Naive thymus-derived CD8-positive, alpha-beta T cell (primary cell): ENCODE measurements around the gene CDC37. TPM values are rescaled to one million over a fixed set of nuclear protein-coding genes. Genes with fewer than 3 reads are reported as not detected.
A peak's percentile ranks its signal among the peaks of the same experiment; 100 is the strongest.
"Not testable (repeated sequence)": the region's sequence is repeated elsewhere in the genome, so short reads cannot be mapped to it uniquely, and the experiment has no call there.

Experiments used
- ATAC-seq, 2 donors: fragments of 150-1000 bp; cut with Tn5 transposase in 1 of 2; sonication (Bioruptor Pico), chemical (Tn5 transposase) in 1 of 2; 1 replicate in 1 of 2; 2 replicates in 1 of 2; pipeline ENCODE4 v1.10.0; 2021; ENCODE audit warnings: mild to moderate bottlenecking in 2 of 2, moderate library complexity in 2 of 2
- POLR2A ChIA-PET: fragments of 350-600 bp; sonication (Branson Sonifier 250); formaldehyde crosslinking; loops from one replicate; lab custom pipeline; 2021; ENCODE audit warnings: antibody characterized with exemption; lab: Charles Lee
- DNase-seq, 10 donors: peaks; one replicate each; pipeline versions ENCODE4 v3.0.0 to v3.0.0-alpha.2; 2020 to 2022
- H3K27ac Mint-ChIP-seq, 10 donors: one replicate each; pipeline ENCODE4 v1.8.0; 2020 to 2022; ENCODE audit warnings: mild to moderate bottlenecking in 10 of 10, mixed read lengths in 10 of 10, moderate library complexity in 4 of 10, inconsistent platforms in 1 of 10
- H3K27me3 Mint-ChIP-seq, 5 donors: one replicate each; pipeline ENCODE4 v1.8.0; 2021 to 2022; ENCODE audit warnings: mixed read lengths in 5 of 5
- H3K36me3 Mint-ChIP-seq, 3 donors: one replicate each; pipeline ENCODE4 v1.8.0; 2020 to 2022; ENCODE audit warnings: mixed read lengths in 3 of 3, mild to moderate bottlenecking in 2 of 3, inconsistent platforms in 1 of 3
- H3K4me1 Mint-ChIP-seq, 4 donors: one replicate each; pipeline ENCODE4 v1.8.0; 2021 to 2022; ENCODE audit warnings: mixed read lengths in 4 of 4
- H3K4me3 Mint-ChIP-seq, 10 donors: one replicate each; pipeline ENCODE4 v1.8.0; 2020 to 2022; ENCODE audit warnings: mild to moderate bottlenecking in 10 of 10, mixed read lengths in 10 of 10, moderate library complexity in 6 of 10, inconsistent platforms in 1 of 10
- H3K9me3 Mint-ChIP-seq, 9 donors: one replicate each; pipeline ENCODE4 v1.8.0; 2020 to 2022; ENCODE audit warnings: mixed read lengths in 9 of 9, mild to moderate bottlenecking in 3 of 9, inconsistent platforms in 1 of 9, moderate library complexity in 1 of 9
- polyA plus RNA-seq, 3 donors: library from polyadenylated mRNA; unstranded; fragments of 300-500 nt; fragmentation: Illumina TruSeq; gene quantifications; one replicate each; pipeline ENCODE4 v1.2.3, GENCODE V29; 2021
- total RNA-seq, 8 experiments: library from RNA in 2 of 8; stranded (reverse) in 2 of 8; gene quantifications; one replicate each; pipeline ENCODE4 v1.2.3 and lab custom pipeline; 2021 to 2026

CDC37 gene
- total and polyA plus RNA-seq, 5 experiments from 2014 or later, result 63.2 to 158 (median 81.1) TPM

DNA sequence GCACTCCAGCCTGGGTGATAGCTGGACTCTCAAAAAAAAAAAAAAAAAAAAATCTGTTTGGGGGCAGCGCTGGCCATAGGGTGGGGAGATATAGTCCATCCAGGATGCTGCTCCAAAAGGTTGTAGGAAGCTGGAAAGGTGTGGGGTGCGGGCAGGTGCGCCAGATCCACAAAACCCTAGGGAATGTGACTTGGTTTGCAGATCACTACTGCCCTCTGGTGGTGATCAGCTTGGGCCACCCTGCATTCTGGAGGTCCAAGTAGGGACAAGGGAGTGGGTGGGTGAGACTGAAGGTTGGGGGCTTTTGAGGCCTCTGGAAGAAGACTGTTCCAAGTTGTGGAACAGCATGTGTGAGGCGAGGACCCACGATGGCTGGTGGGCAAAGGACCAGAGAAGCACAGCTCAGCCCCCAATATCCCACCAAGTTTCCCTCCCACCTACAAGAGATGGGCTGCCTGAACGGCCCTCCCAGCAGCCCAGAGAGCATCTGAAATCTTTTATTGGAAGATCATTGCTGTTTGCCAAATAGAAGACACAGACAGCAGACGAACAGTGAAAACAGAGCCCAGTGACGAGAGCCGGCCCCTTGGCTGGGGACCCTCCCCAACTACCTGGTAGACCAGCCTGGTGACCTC is 12.6 kb downstream of the CDC37 start:
- no peaks in the 10 kb centered on the region for H3K27me3 Mint-ChIP-seq
- peak; percentile 57 to 62 for ATAC-seq
- no peak overlapping the region for H3K4me3 Mint-ChIP-seq
- POLR2A ChIA-PET, result interaction anchor here (0.9 to 1.2 kb wide), 4 partner anchors 10 to 121 kb away, joined by 4 to 6 read pairs (median 5); partner anchors contain the start of genes ICAM1 and TYK2
- H3K27ac Mint-ChIP-seq, result peak overlapping the region in 7 of 10 donors; percentile 23 to 88 (median 71)
- peaks cover 0 to 39% (median 8%) of the 10 kb centered on the region in 3 donors for H3K36me3 Mint-ChIP-seq
- DNase-seq, result peak; percentile 44 to 83 (median 59)
- no peaks in the 10 kb centered on the region for H3K9me3 Mint-ChIP-seq
- peaks cover 0 to 7% (median 2%) of the 10 kb centered on the region in 4 donors for H3K4me1 Mint-ChIP-seq

DNA sequence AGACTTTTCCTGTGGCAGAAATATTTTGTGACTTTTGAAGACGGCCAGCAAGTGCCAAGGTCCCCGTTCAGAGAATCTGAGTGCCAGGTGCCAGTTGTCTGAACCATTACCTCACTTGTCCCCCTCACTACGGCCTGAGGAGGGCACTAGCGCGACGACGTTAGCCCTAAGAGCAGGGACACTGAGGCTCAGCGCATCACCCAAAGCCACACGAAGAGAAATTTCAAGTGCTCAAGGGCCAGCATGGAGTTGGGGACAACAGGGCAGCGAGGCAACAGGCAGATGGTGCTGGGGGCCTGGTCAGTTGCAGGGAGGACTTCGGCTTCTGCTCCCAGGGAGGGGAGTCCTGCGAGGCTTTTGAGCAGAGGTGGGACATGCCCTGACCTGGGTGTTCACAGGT is 13.5 kb downstream of the CDC37 start:
- Mint-ChIP-seq H3K9me3 (no peaks in the 10 kb centered on the region), H3K4me3 (no peak overlapping the region), H3K4me1 (peaks cover 0 to 7% (median 2%) of the 10 kb centered on the region in 4 donors), H3K27ac (peak overlapping the region in 3 of 10 donors; percentile 27 to 89 (median 71)), H3K36me3 (peaks cover 0 to 33% (median 8%) of the 10 kb centered on the region in 3 donors), H3K27me3 (no peaks in the 10 kb centered on the region)
- no peak for DNase-seq
- ATAC-seq, result no peak
- POLR2A ChIA-PET, result interaction anchor here (0.9 to 4.6 kb wide), 3 partner anchors 9 to 120 kb away, joined by 4 to 52 read pairs (median 6); partner anchors contain the start of genes ICAM1 and TYK2

DNA sequence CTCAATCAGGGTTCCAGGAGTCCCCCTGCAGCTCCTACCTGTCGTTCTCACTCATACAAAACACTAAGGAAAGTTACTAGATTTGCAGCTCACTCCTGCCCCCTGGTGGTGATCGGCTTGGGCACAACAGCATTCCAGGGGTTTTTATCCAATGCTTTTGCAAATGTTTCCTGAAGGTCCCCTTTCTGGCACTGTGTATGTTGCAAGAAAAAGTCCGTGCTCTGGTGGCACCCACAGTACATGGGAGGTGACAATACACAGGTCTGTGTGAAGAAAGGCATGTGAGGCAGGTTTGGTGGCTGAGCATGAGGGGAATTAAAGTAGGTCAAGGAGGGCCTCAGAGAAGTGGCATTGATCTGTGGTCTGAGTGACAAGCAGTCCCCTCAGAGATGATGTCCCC is 14.4 kb downstream of the CDC37 start:
- Mint-ChIP-seq H3K27me3 (no peaks in the 10 kb centered on the region), H3K4me3 (peak overlapping the region in 1 of 10 donors; percentile 20), H3K4me1 (peaks cover 0 to 7% (median 2%) of the 10 kb centered on the region in 4 donors), H3K27ac (peak overlapping the region in 5 of 10 donors; percentile 33 to 80 (median 67)), H3K9me3 (no peaks in the 10 kb centered on the region), H3K36me3 (peaks cover 0 to 25% (median 8%) of the 10 kb centered on the region in 3 donors)
- POLR2A ChIA-PET, result interaction anchor here (0.7 to 4.6 kb wide), 5 partner anchors 72 to 466 kb away, joined by 3 to 52 read pairs (median 3); partner anchors contain the start of genes FDX2 and ICAM1
- ATAC-seq (peak; percentile 72 to 74), DNase-seq (peak; percentile 65 to 89 (median 79))

DNA sequence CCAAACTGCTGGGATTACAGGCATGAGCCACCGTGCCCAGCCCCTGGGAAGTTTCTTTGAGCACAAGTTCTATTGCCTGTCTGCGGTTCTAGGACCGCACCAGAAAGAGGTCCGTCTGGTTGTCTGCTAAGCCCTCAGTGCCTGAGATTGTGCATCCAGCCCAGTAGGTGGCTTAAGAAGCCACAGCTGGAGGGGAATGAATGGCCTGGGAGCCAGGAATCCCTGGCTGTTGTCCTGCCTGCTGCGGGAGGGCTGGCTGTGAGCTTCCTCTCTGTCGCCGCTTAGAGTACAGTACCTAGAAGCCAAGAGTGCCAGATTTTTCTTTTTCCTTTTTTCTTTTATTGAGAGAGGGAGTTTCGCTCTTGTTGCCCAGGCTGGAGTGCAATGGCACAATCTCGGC is 18.8 kb downstream of the CDC37 start:
- no peak for ATAC-seq
- DNase-seq, result no peak
- Mint-ChIP-seq H3K36me3 (no peaks in the 10 kb centered on the region), H3K27me3 (no peaks in the 10 kb centered on the region), H3K4me1 (peaks cover 6 to 25% (median 18%) of the 10 kb centered on the region in 4 donors), H3K4me3 (no peak overlapping the region), H3K27ac (no peak overlapping the region), H3K9me3 (no peaks in the 10 kb centered on the region)
- POLR2A ChIA-PET, result no interaction called here

- POLR2A ChIA-PET, result interaction anchor here (0.5 to 1.1 kb wide), 4 partner anchors 13 to 125 kb away, joined by 3 to 6 read pairs (median 3); no protein-coding TSS in a partner anchor
- not testable (repeated sequence) for H3K4me3 Mint-ChIP-seq, ATAC-seq, H3K27ac Mint-ChIP-seq, H3K27me3 Mint-ChIP-seq, H3K36me3 Mint-ChIP-seq, DNase-seq, H3K9me3 Mint-ChIP-seq
- peaks cover 8 to 25% (median 24%) of the 10 kb centered on the region in 4 donors for H3K4me1 Mint-ChIP-seq
These were observed 20.2 kb downstream of the CDC37 start for GRCh38 chr19:10383223-10383499.

DNA sequence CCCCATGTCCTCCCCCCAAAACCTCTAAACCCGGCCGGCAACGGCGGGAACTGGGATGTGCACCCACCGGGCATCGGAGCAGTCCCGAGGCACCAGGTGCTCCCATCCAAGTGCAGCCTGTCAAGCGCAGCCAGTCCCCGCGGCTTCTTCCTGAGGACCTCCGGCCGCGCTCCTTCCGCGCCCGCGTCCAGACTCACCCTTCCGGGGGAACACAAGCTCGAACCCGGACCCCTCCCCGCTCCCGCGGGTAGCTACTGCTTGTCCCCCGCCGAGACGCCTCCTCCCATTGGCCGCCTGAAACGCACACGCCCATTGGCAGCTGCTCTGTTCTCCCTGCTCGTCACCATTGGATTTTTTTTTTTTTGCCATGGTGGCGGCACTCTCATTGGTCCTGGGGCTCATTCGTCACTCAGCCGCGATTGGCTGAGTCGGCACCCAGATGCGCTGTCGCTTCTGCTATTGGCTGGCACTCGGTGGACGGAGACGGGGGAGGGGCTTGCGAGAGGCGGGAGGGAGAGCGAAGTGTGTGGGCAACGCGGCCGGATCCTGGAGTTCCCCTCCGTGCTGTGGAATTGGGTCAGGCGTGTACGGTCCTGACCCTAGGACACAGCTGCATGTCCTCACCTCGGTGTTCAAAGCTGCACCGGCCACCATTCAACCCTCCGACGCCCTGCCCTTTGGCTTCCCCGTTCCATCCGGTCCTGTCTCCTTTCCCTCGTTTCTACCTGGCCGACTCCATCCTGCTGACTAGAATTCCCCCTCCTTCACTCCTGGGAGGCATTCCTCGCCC is 22.8 kb downstream of the CDC37 start, which contains the start of gene TYK2:
TSS of gene TYK2 (minus strand) at position 260 of the 790 bp plus-strand sequence. CDS start 2,166 bp downstream, outside the sequence.
- ATAC-seq (peak; percentile 97 to 99), DNase-seq (peak; percentile 86 to 98 (median 96))
- Mint-ChIP-seq H3K36me3 (peaks cover 0 to 23% (median 5%) of the 10 kb centered on the region in 3 donors), H3K4me1 (peaks cover 8 to 29% (median 26%) of the 10 kb centered on the region in 4 donors), H3K9me3 (no peaks in the 10 kb centered on the region), H3K4me3 (peak within 1 kb of the TSS; percentile 88 to 97 (median 94)), H3K27ac (peak within 1 kb of the TSS; percentile 85 to 98 (median 93)), H3K27me3 (no peaks in the 10 kb centered on the region)
- POLR2A ChIA-PET, result interaction anchor here (0.5 to 2.3 kb wide), 17 partner anchors 10 to 1872 kb away, joined by 3 to 13 read pairs (median 4); partner anchors contain the start of genes ICAM1, ICAM4 and RAVER1

- Mint-ChIP-seq H3K36me3 (peaks cover 0 to 29% (median 7%) of the 10 kb centered on the region in 3 donors), H3K4me1 (peaks cover 9 to 32% (median 28%) of the 10 kb centered on the region in 4 donors), H3K9me3 (no peaks in the 10 kb centered on the region), H3K27ac (peak overlapping the region; percentile 85 to 98 (median 93)), H3K27me3 (no peaks in the 10 kb centered on the region), H3K4me3 (peak overlapping the region; percentile 88 to 97 (median 94))
- ATAC-seq, result peak in 1 of 2 donors; percentile 0
- DNase-seq, result no peak
- POLR2A ChIA-PET, result interaction anchor here (0.7 to 2.3 kb wide), 13 partner anchors 21 to 449 kb away, joined by 3 to 13 read pairs (median 4); partner anchors contain the start of genes ICAM1 and RAVER1
These were observed 23.4 kb downstream of the CDC37 start for GRCh38 chr19:10379880-10380312.

DNA sequence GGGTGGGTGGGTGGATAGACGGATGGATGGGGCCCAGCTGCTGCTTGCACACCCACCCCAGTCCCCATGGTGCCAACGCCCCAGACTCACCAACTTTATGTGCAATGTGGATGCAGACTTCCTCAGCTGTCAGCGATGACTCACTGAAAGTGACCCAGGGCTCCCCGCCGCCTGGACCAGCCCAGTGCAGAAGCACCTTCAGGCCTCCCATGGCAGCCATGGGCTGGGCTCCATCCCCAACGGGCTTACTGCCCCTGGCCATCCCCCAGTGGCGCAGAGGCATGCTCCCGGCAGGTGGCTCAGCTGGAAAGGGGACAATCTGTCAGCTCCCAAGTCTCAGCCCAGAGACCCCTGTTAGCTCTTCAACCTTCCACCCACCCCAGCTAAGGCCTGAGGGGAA is 25.2 kb downstream of the CDC37 start:
- ATAC-seq, result no peak
- Mint-ChIP-seq H3K4me3 (peak overlapping the region in 1 of 10 donors; percentile 32), H3K4me1 (peaks cover 9 to 36% (median 30%) of the 10 kb centered on the region in 4 donors), H3K27ac (no peak overlapping the region), H3K27me3 (no peaks in the 10 kb centered on the region), H3K9me3 (no peaks in the 10 kb centered on the region), H3K36me3 (peaks cover 0 to 38% (median 9%) of the 10 kb centered on the region in 3 donors)
- DNase-seq, result no peak
- POLR2A ChIA-PET, result interaction anchor here (0.6 to 1.4 kb wide), 3 partner anchors 22 to 47 kb away, joined by 4 to 6 read pairs (median 4); no protein-coding TSS in a partner anchor

DNA sequence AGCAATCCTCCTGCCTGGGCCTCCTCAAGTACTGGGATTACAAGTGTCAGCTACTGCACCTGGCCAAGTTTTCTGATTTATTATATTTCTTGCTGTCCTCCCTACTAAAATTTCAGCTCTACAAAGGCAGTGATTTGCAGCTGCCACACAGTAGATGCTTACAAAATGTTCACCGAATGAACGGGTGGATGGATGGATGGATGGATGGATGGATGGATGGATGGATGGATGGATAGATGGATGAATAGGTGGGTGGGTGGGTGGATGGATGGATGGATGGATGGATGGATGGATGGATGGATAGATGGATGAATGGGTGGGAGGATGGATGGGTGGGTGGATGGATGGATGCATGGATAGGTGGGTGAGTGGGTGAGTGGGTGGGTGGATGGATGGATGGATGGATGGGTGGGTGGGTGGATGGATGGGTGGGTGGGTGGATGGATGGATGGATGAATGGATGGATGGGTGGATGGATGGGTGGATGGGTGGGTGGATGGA is 26.2 kb downstream of the CDC37 start:
- not testable (repeated sequence) for DNase-seq, H3K9me3 Mint-ChIP-seq, H3K27ac Mint-ChIP-seq, H3K27me3 Mint-ChIP-seq, ATAC-seq
- POLR2A ChIA-PET, result interaction anchor here (0.6 kb wide), 1 partner anchor 70 kb away, joined by 4 read pairs; no protein-coding TSS in a partner anchor
- Mint-ChIP-seq H3K4me1 (peaks cover 9 to 37% (median 31%) of the 10 kb centered on the region in 4 donors), H3K4me3 (peak overlapping the region in 2 of 10 donors; percentile 33 to 56), H3K36me3 (peaks cover 0 to 47% (median 9%) of the 10 kb centered on the region in 3 donors)

GRCh38 chr19:10374931-10375330 is 28.4 kb downstream of the CDC37 start:
- Mint-ChIP-seq H3K27me3 (no peaks in the 10 kb centered on the region), H3K9me3 (no peaks in the 10 kb centered on the region), H3K36me3 (peaks cover 0 to 62% (median 9%) of the 10 kb centered on the region in 3 donors), H3K4me3 (no peak overlapping the region), H3K27ac (no peak overlapping the region), H3K4me1 (peaks cover 5 to 26% (median 17%) of the 10 kb centered on the region in 4 donors)
- no peak for DNase-seq
- POLR2A ChIA-PET, result interaction anchor here (0.7 kb wide), 2 partner anchors 43 to 178 kb away, joined by 3 to 4 read pairs; no protein-coding TSS in a partner anchor
- no peak for ATAC-seq

DNA sequence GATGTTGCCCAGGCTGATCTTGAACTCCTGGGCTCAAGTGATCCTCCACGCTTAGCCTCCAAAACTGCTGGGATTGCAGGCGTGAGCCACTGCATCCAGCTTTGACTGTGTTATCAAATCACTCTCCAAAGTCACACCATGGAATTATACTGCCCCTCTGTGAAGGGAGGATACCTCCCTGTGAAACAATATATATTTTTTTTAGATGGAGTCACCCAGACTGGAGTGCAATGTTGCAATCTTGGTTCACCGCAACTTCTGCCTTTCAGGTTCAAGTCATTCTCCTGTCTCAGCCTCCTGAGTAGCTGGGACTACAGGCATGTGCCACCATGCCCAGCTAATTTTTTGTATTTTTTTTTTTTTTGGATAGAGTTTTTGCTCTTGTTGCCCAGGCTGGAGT is 30.7 kb downstream of the CDC37 start:
- POLR2A ChIA-PET, result no interaction called here
- ATAC-seq, result no peak
- H3K4me3 Mint-ChIP-seq, result no peak overlapping the region
- H3K27me3 Mint-ChIP-seq, result no peaks in the 10 kb centered on the region
- H3K4me1 Mint-ChIP-seq, result peaks cover 6 to 24% (median 9%) of the 10 kb centered on the region in 4 donors
- no peaks in the 10 kb centered on the region for H3K9me3 Mint-ChIP-seq
- H3K36me3 Mint-ChIP-seq, result peaks cover 0 to 76% (median 13%) of the 10 kb centered on the region in 3 donors
- H3K27ac Mint-ChIP-seq, result no peak overlapping the region
- no peak for DNase-seq
